ENCODE measurements around the gene NANOG.

GRCh38 chr12:7788294-7788660 is 925 bp upstream of the NANOG start:
- TF ChIP-seq TAF1 (IDR thresholded peaks at IDR 0.05; ENCODE audit: borderline replicate concordance, insufficient read depth, low read length), result no peak
- no peak for TF ChIP-seq REST (IDR thresholded peaks at IDR 0.05; ENCODE audit: insufficient read depth in 1 of 2, low read depth in 2 of 2, low read length in 2 of 2)
- no peak for TF ChIP-seq POLR2AphosphoS5 (IDR thresholded peaks at IDR 0.05; ENCODE audit: low read depth, low read length)
- TF ChIP-seq FOXP2 (optimal IDR thresholded peaks at IDR 0.05; ENCODE audit: borderline replicate concordance, extremely low read depth, extremely low read length, insufficient read depth), result no peak
